ENCODE results near the gene FAM185A.
A peak's percentile ranks its signal among the peaks of the same experiment; 100 is the strongest.
"Not testable (repeated sequence)": the region's sequence is repeated elsewhere in the genome, so short reads cannot be mapped to it uniquely, and the experiment has no call there.

Gene FAM185A

DNA sequence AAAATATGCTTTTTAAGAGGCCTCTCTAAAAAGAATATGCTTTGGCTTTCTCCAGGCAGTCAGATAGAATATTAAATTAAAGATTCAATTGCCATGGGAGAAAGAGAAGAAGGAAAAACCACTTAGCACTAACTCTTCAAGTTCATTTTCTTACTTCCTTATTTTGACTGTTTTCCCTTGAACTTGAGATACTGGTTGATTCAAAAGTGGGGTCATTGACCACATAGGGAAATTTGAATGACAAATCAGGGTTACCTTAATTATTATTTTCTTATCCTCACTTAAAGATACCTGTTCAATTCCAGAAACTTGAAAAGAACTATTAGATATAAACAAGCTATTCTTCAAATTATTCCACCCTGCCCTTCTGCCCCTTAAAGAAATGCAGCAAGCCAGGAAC is 27.4 kb downstream of the FAM185A start:
- not testable (repeated sequence) for DNase-seq (ENCODE audit: low spot score); FAIRE-seq

DNA sequence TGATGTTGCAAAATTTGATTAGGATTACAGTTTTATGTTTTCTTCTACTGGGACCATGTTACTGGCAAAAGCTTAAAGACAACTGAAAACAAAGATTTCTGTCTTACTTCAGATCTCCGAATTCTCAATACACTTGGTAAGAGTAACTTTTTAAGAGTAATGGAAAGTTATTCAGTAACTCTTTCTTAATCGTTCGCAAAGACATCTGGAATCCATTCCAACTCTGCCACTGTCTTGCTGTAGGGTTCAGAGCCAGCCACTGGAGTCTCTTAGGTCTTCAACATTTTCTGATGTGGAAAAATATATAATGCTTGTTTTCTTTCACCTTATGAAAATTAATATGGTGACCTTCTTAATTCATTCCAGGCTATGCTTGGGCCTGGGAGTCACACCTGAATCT is 29.9 kb downstream of the FAM185A start:
- not testable (repeated sequence) for DNase-seq (ENCODE audit: low spot score); FAIRE-seq

DNA sequence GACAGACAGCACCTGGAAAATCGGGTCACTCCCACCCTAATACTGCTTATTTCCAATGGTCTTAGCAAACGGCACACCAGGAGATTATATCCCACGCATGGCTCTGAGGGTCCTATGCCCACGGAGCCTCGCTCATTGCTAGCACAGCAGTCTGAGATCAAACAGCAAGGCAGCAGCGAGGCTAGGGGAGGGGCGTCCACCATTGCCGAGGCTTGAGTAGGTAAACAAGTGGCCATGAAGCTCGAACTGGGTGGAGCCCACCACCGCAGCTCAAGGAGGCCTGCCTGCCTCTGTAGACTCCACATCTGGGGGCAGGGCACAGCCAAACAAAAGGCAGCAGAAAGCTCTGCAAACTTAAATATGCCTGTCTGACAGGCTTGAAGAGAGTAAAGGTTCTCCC is 32.1 kb downstream of the FAM185A start:
- not testable (repeated sequence) for FAIRE-seq; DNase-seq (ENCODE audit: low spot score)

DNA sequence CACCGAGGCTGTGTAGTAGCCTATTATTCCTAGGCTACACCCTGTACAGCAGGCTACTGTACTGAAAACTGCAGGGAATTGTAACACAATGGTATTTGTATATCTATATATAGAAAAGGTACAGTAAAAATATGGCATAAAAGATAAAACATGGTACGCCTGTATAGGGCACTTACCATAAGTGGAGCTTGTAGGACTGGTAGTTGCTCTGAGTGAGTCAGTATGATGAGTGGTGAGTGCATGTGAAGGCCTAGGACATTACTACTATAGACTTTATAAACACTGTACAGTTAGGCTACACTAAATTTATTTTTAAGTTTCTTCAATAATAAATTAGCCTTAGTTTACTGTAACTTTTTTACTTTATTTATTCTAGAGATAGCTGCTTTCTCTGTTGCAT is 40.0 kb downstream of the FAM185A start:
- FAIRE-seq; DNase-seq (ENCODE audit: low spot score): not testable (repeated sequence)

DNA sequence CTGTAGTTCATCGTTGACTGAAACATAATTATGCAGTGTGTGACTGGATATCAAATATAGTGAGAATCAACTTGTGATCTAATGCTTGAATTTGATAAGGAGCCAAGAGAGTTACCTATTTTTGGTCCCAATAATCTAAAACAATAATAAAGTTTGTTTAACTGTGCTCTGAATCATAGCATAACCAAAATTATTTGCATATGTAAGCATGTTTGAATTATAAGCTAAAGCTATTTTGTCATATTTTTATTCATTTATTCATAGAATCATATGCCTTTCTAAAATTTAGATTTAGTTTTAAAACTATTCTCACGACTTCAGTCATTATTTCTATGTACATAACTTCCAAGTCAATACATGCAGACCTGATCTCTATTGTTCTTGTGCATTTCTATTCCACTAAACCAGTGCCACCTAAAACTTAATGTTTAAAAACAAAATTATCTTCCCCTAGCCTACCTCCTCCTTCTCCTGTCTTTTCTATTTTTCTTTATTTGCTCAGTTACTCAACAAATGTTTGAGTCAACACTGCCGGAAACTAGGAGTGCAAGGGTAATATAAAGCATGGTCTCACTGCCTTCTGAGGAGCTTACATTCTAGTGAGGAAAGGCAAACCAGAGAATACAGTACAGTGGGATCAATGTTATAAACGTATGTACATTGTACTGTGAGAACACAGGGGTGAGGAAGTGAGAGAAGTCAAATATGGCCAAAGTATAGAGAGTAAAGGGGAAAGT is 41.7 kb downstream of the FAM185A start:
- FAIRE-seq = peak; percentile 86
- DNase-seq (ENCODE audit: low spot score) = not testable (repeated sequence)

DNA sequence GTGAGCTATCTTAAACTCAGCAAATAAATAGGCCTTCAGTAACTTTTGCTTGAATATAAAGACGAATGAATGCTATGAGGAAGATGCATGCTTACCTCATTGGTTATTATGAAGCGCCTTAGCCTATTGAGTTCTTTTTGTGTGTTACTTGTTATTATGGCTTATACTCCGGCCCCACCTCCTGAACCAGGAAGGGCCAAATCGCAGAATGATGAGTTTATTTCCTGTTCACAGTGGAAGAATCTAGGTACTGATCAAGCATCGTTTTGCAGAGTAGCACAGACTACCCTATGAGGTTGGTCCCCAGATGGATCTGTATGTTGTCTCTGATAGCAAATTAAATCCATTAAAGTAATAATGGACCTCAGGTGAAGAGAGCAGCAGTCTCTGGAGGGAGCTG is 42.6 kb downstream of the FAM185A start:
- FAIRE-seq = peak; percentile 44
- DNase-seq (ENCODE audit: low spot score) = not testable (repeated sequence)

DNA sequence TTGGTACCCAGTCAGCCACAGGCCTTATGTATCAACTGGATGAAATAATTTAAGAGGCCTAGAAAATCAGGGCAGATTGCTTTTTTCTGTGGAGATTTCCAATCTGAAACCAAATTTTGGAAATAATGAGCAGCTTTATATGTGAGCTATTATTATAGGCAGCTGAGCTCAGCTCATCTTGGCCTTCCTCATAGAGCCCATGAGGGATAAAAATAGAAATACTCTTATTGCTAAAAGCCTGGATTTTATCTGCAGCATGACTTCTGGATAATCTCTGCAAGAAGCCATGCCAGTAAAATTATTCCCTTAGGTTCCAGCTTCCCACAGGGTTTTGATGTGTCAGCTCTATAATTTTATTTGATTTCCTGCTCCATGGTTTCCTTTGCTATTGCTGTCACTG is 43.0 kb downstream of the FAM185A start:
- DNase-seq (ENCODE audit: low spot score); FAIRE-seq: not testable (repeated sequence)

DNA sequence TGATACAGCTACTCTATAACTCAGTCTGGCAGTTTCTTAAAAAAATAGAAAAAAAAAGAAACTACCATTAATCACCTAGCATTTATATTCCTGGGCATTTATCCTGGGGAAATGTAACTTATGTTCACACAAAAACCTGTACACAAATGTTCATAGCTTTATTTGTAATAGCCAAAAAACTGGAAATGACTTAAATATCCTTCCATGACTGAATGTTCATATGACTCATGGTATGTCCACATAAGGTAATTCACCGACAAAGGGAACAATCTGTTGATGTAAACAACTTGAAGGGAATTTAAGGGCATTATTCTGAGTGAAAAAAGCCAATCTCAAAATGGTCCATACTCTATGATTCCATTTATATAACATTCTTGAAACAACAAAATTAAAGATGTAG is 45.8 kb downstream of the FAM185A start:
- FAIRE-seq = peak; percentile 85
- DNase-seq (ENCODE audit: low spot score) = not testable (repeated sequence)

DNA sequence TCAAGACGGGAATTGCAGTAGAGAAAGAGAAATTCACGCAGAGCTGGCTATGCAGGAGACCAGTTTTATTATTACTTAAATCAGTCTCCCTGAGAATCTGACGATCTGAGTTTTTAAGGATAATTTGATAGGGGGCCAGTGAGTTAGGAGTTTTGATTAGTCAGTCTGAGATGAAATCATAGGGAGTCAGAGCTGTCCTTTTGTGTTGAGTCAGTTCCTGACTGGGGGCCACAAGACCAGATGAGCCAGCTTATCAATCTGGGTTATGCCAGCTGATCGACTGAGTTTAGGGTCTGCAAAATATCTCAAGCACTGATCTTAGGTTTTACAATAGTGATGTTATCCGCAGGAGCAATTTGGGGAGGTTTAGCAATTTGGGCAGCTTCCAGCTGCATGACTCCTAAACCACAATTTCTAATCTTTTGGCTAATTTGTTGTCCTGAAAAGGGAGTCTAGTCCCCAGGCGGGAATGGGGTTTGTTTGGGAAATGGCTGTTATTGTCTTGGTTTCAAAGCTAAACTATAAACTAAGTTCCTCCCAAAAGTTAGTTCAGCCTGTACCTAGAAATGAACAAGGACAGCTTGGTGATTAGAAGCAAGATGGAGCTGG is 47.3 kb downstream of the FAM185A start:
- not testable (repeated sequence) for FAIRE-seq; DNase-seq (ENCODE audit: low spot score)

DNA sequence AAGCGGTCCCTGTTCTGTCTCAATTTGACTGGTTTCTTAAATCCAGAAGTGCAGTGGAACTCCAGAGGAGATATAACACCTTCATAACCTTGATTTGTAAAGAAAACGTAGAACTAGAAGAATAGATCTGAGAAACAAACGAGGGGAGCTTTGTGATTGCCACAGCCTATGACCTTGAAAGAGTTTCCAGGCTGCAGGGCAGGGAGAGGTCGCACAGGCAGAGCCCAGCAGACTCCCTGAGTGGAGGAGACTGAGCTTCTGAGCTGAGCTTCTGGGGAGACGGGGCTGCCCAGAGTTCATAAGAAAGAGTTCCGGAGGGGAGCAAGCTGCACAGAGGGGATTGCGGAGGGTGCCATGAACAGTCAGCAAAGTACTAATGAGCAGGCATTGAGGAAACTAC is 57.8 kb downstream of the FAM185A start:
- no peak for DNase-seq (ENCODE audit: low spot score)
- FAIRE-seq = no peak

DNA sequence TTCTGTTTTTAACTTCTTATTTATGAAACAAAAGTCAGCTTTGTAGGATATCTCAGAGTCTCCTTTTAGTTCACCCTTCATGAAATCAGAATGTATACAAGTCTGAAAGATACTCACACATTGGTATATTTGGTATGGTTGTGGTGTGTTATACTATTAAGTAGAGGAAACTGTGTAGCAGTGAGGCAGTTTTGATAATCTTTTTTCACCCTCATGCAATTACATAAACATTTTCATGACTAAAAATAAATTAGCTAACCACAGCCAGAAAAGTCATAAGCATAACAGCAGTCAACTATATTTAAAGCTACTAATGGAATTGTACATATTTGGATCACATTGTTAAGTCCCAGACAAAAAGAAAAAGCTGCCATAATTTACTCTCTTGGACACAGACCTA is 62.1 kb downstream of the FAM185A start:
- DNase-seq (ENCODE audit: low spot score) = no peak
- no peak for FAIRE-seq

DNA sequence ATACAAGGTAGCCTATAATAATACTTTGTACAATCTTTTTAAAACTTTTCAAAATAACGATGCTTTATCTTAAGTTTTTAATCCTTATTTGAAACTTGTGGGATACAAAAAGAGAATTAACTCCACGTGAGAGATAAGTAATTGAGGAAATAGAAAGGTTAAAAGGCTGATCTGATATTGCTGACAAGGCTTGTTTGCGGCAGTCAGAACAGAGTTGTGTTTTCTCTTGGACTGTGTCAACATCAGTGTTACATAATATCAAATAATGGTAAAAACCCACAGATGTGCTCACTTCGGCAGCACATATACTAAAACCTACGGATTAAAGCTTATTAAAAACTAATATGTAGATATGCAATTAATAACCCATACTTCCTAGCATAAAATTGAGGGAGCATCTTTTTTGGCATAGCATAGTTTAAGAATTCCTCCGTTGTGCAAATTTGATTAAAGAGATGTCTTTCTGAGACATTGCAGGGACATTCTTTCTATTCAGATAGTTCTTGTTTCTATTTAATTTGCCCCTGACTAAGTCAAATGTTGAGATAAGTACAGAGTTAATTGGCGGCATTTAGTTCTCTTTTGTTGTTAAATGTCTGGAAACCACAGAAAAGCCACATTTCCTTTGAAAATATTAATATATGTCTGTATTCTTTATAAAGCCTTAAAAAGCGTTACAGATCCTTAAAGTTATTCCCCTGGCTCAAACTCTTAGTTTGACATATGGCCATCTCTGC is 63.3 kb downstream of the FAM185A start:
- FAIRE-seq = no peak

DNA sequence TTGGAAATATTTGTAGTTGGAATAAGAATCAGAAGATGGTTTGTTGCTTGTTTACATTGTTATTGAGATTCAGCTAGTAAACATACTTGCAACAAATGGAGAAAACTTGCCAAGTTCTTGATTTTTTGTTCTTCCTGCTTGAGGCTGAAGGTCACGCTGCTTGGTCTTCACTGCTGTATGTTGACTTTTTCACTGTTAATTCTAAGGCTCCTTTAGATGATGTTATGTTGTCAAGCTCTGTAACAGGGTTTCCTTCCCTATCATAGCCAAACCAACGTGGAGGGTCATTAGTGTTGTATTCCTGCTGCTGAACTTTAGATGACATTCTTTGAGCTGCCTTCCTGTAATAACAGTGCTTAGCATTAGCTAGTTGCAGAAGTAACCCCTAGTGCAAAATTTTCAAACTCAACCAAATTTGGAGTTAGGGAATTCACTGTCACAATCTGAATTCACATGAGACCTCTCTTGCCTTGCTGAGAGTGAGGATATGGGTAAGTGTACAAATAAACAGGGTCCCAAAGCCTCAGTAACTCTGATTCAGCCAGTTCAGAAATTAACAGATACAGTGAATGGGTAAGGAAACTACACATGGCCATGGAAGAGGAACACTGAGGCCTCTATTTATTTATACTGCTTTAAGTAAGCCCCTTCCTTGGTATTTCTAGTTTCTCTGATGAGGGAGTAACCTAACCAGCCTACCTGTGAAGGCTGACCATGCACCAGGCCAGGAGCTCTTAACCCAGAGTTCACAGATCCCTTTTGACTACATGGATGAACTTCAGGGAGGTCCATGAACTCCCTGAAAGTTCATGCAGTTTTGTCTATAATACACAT is 64.6 kb downstream of the FAM185A start:
- FAIRE-seq = no peak
- no peak for DNase-seq (ENCODE audit: low spot score)

More for the DNA sequence above, 63.3 kb downstream of the FAM185A start:
- DNase-seq (ENCODE audit: low spot score) = no peak

DNA sequence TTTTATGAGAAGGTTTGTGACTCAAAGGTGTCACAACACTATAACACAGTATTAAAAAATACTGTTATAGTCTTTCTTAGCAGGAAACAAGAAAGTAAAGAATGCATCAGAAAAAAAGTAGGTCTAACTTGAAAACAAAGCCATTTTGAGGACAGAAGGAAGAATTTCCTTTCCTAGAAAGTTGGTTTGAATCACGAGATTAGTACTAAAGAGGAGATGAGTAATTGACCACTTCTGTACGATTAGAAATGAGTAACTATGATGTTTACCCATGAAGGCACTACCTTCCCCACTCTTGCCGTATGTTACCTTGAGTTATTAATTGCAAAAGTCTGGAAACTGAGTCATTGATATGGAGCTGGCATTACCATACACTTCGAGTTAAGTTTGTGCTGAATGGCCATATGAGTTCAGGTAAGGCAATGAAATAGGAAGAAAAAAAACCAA is 65.2 kb downstream of the FAM185A start:
- no peak for DNase-seq (ENCODE audit: low spot score)
- FAIRE-seq = no peak

DNA sequence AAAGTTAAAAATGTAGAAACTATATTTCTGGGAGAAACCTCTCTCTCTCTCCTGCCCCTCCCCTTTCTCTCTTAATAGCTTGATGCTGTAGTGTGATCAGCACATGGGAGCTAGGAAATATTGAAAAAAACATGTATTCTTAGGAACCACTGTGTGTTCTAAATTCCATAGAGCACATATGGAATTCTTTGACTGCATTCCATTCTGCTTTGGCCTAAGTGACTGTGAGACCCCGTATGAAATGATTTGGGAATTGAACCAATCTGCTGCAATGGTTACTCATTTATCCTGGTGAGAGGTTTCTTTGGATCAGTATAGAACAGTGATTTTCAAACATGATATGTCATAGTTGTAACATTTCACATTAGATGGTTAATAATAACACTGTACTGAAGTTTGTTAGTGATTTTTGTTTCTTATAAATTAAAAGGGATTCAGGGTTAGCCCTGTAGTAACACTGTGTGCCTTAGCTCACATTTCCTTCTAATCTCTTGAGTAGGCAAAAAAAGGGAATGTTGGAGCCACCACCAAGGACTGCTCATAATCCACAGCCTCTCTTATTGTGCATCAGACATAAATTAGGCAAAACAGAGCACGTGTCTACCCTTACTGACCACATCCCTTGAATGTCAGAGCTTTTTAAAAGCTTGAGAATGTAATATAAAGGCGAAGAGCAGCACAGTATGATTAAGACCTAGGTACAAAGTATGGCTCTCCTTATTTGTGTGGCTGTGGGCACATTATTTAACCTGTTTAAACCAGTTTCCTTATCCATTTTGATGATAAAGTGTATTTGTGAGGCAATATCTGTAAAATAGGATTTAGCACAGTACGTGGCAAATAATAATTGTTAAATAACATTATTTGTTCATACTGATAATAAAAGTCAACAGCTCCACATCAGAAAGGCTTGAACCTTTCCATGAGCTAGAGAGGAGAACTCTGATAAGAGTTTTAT is 69.1 kb downstream of the FAM185A start:
- no peak for FAIRE-seq
- DNase-seq (ENCODE audit: low spot score) = no peak

DNA sequence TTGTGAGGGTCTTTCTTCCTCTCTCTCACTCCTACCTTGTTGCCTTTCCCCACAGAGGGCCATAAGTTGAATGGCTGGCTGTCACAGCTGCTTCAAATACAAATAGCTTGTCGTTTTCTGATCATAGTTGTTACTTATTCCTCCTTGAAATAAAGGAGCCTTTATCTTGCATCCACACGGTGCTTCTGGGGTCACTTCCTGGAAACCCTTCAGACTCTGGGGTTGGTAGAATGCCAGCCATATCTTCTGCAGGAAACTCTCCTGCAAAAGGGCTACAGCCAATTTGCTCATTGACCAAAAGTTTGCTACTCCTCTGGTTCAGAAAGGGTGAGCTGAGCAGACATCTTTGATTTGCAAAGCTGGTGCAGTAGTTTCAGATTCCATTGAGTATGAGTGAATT is 70.4 kb downstream of the FAM185A start:
- DNase-seq (ENCODE audit: low spot score) = no peak
- FAIRE-seq = no peak

DNA sequence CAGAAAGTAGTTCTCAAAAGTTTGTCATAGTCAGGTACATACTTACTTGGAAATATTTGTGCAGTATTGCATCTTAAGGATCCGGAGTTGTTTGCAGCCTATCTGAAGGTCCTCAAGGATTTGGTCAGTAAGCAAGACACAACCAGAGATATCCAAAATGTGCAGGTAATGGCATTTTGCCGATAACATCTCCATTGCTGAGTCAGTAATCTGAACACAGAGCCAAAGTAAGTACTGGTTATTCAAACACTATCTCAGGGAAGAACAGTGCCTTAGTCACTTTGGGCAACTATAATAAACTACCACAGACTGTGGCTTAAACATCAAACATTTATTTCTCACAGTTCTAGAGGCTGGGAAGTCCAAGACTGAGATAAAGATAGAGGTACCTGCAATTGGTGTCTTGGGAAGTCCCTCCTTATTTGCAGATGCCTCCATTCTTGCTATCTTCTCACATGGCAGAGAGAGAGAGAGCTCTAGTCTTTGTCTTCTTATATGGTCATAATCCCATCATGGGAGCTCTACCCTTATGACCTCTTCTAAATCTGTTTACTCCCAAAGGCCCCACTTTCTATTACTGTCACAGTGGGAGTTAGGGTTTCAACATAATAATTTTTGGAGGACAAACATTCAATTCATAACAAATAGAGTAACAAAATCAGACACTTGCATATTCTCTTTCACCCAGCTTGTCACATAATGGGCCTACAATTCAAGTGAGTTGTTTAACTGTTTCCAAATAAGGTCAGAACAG is 73.4 kb downstream of the FAM185A start:
- no peak for DNase-seq (ENCODE audit: low spot score)
- FAIRE-seq = no peak

DNA sequence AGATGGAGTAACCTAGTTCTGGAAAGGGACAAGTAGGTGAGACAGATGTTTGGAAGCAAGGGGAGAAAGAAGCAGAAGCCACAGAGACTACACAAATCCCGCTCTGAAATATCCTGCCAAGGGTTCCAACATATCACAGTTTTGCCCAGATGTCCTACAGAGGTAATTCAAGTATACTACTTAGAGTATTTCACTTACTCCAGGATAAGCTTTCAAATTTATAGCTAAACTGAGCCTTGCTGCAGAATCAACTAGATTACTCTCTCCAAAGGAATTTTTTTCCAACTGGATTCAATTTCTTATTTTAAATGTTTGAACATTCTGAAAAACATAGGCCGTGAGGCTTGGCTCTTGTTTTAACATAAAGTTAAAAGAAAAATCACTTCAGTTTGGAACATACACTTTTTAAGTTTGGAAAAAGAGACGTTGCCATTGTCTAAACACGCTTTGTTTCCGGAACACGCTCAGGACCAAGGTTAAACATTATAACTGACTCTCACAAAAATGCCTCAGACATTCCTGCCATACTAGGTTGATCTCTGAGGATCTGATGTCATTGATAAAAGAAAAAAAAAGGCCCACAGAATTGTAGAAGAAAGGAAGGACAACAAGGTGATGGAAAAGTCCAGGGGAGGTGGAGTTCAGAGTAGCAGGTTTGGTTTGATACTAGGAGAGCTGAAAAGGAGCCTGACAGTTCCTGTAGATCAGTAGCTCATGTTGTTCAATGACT is 74.8 kb downstream of the FAM185A start:
- FAIRE-seq (no peak), DNase-seq (ENCODE audit: low spot score) (no peak)

DNA sequence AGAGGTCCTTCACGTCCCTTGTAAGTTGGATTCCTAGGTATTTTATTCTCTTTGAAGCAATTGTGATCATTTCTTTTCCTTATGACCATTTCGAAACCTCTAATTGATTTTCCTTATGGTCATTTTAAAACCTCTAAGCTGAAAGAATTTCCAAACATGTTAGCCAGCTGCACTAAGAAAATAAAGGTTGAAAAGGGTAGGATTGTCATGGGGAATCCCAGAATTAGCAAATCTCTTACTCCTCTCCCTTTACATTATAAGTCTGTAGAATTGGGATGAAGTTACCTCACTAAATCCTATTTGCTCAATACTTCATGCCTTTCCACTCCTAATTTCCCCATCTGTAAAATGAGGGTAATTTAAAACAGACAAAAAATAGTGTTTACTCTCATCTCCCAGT is 79.5 kb downstream of the FAM185A start:
- DNase-seq (ENCODE audit: low spot score) (no peak), FAIRE-seq (no peak)

Data from urothelium cell line (cell line).